Upper lobe of left lung (tissue), 4 donors: ENCODE measurements around the gene PRRG2.
A peak's percentile ranks its signal among the peaks of the same experiment; 100 is the strongest.

ENCODE experiments used
- POLR2A ChIP-seq, 4 donors: fragments of 450-650 bp; IDR thresholded peaks; one replicate each; pipeline ENCODE4 v1.5.1; 2016 to 2017; ENCODE audit warnings: antibody characterized with exemption in 4 of 4, mild to moderate bottlenecking in 2 of 4
- POLR2AphosphoS5 ChIP-seq, 2 donors: sonication (generic); formaldehyde crosslinking; IDR thresholded peaks; one replicate each; pipeline ENCODE4 v1.5.1; 2017; ENCODE audit warnings: antibody characterized with exemption in 2 of 2
- TF ChIP-seq, protein P1 (sequence below), 6 experiments: fragments of 450-650 bp in 4 of 6; fragments of 200-600 bp in 2 of 6; sonication (generic) in 2 of 6; IDR thresholded peaks; one replicate each; pipeline ENCODE4 v1.5.1; 2016 to 2019; ENCODE audit warnings: antibody characterized with exemption in 6 of 6

DNA sequence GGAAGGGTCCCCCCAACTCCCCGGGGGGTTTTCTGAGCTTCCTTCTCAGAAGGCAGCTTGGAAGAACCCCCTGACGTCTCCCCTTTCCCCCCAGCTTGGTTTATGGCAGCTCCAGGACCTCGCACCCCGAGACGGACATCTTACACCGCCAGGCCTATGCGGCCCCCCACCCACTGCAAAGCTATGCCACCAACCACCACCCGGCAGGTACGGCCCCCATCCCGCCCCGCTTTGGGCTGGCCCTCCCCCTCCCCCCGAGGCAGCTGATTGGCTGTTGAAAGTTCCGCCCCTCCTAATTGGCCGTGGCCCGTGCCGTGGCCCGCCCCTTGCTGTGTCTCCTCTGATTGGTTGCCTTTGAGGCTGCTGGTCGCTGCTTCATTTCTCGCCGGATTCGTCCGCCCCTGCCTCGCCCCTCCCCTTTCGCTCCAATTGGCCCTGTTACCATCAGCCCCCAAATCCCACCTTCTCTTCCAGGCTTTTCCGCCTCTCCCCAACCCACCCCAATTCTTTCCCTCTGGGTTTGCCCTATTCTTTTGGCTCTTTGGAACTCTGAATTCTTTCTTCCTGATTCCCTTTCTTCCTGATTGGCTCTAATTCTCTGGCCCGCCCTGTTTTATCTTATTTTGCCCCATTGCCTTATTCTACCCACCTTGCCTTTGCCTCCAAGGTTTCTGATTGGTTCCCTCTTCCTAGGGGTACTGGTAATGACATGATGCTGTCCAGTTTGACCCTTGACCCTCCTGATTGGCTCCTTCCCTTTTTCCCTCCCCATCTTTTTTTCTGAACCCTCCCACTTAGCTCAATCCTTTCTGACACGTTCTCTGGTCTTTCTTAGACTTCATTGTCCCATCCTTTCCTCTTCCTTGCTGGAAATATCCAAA lies 12.4 kb downstream of the PRRG2 start:
- TF ChIP-seq, protein P1, sequence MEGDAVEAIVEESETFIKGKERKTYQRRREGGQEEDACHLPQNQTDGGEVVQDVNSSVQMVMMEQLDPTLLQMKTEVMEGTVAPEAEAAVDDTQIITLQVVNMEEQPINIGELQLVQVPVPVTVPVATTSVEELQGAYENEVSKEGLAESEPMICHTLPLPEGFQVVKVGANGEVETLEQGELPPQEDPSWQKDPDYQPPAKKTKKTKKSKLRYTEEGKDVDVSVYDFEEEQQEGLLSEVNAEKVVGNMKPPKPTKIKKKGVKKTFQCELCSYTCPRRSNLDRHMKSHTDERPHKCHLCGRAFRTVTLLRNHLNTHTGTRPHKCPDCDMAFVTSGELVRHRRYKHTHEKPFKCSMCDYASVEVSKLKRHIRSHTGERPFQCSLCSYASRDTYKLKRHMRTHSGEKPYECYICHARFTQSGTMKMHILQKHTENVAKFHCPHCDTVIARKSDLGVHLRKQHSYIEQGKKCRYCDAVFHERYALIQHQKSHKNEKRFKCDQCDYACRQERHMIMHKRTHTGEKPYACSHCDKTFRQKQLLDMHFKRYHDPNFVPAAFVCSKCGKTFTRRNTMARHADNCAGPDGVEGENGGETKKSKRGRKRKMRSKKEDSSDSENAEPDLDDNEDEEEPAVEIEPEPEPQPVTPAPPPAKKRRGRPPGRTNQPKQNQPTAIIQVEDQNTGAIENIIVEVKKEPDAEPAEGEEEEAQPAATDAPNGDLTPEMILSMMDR (IDR thresholded peaks at IDR 0.05), result no peak
- TF ChIP-seq POLR2AphosphoS5 (IDR thresholded peaks at IDR 0.05) (no peak), POLR2A (IDR thresholded peaks at IDR 0.05) (peak in 1 of 4 donors; percentile 17)
